Stimulated activated CD4-positive, alpha-beta T cell treated with anti-CD3 and anti-CD28 coated beads, Interleukin-4, amount 100 ng/mL, for 1 hour (primary cell): ENCODE results near the gene PLXNA3.
A peak's percentile ranks its signal among the peaks of the same experiment; 100 is the strongest.

Experiments
- DNase-seq: peaks from one replicate; pipeline ENCODE4 v3.0.0-alpha.2; 2020

Gene PLXNA3

DNA sequence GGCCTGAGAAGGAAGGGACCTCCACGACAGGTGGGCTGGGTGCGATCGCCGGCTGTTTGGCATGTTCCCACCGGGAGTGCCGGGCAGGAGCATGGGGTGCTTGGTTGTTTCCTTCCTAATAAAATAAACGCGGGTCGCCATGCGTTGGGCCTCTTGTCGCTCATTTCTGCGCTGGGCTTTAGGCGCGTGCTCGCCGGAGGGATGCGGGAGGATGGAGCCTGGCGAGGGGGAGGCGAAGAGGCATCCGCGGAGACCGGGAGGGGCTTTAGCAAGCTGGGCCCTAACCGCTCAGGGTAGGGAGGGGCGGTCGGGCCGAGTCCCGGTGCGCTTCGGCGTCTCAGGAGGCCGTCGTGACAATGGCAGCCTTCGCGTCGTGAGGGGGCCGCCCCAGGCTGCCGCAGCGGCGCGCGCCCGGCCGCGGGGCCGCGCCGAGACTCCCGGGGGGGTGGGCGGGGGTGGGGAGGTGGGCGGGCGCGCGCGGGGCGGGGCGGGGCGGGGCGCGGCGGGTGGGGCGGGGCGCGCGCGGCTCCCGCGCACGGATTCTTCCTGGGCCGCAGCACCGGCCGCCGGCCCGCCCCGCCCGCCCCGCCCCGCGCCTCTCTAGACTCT is 21.6 kb upstream of the PLXNA3 start:
- DNase-seq, result peak; percentile 52

DNA sequence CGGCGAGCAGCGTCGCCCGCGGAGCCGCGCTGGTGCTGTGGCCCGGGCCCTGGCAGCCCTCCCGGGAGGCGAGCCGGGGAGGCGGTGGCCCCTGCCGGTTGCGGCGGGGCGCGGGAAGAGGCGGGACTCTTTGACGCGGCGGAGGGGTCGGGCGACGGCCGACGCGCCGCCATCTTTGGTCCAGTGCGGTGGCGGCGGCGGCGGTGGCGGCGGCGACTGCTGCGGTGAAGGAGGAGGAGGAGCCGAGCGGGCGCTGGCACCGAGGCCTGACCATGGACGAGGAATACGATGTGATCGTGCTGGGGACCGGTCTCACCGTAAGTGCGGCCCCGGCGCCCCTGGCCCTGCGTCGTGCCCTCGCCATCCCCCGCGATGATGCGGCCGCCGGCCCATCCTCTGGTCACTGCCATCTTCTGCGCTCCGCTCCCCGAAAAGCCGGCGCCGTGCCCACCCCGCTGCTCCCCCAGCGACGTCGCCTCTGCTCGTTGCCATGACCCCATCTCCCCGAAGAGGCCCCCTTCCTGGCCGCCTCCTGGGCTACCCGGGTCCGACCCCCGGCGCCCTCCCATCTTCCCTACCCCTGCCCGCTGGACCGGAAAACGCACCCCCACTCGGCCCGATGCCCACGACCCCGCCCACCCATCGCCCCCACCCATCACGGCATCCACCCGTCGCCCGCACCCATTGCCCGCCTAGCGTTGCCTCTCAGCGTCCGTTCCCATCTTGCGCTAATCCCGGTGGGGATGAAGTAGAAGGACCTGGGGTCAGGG is 20.9 kb upstream of the PLXNA3 start, which contains the start of gene GDI1:
Gene GDI1 (plus strand): TSS at position 172 of the 770 bp plus-strand sequence. CDS start 101 bp downstream, at position 273.
- DNase-seq, result peak; percentile 62

DNA sequence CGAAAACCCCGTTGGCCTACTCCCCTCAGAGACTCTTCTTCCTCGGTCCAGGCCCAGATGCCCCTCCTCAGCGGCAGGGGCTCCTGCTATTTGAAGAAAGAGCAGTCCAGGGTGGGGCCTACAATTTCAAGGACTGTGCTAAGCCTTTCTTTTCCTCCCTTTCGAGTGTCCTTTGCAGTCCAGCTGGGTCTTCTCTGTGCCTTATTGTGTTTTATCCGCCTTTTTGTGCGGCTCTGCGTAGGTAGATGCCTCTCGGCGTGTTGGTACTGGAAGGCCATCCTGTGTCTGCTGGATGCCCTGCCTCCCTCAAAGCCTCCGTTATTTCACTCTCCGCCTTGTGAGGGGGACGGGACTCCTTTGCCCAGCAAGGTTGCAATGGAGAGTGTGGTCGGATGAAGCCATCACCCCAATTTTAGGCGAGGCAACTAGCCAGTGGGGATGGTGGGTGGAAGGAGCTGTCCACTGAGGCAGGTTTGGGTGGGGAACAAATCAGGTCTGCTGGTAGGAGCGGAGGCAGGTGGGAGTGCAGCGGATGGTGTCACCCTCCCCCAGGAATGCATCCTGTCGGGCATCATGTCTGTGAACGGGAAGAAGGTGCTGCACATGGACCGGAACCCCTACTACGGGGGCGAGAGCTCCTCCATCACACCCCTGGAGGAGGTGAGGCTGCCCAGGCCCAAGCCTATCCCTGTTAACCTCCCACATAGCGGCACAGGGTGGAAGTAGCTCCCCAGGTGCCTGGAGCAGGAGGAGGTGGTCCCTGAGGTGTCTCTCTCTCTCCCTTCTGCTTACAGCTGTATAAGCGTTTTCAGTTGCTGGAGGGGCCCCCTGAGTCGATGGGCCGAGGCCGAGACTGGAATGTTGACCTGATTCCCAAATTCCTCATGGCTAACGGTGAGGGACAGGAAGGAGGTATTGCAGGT is 19.8 kb upstream of the PLXNA3 start:
- DNase-seq, result no peak

DNA sequence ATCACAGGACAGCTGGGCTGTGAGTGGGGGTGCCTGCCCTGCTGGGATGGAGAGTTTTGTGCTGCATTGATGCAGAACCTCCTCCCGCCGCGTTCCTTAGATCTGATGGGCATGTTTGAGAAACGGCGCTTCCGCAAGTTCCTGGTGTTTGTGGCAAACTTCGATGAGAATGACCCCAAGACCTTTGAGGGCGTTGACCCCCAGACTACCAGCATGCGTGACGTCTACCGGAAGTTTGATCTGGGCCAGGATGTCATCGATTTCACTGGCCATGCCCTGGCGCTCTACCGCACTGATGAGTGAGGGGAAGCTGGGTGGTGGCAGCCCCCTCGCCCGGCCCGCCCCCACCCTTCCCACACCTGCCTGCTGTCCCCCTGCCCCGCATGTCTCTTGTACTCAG is 18.2 kb upstream of the PLXNA3 start:
- DNase-seq, result no peak

DNA sequence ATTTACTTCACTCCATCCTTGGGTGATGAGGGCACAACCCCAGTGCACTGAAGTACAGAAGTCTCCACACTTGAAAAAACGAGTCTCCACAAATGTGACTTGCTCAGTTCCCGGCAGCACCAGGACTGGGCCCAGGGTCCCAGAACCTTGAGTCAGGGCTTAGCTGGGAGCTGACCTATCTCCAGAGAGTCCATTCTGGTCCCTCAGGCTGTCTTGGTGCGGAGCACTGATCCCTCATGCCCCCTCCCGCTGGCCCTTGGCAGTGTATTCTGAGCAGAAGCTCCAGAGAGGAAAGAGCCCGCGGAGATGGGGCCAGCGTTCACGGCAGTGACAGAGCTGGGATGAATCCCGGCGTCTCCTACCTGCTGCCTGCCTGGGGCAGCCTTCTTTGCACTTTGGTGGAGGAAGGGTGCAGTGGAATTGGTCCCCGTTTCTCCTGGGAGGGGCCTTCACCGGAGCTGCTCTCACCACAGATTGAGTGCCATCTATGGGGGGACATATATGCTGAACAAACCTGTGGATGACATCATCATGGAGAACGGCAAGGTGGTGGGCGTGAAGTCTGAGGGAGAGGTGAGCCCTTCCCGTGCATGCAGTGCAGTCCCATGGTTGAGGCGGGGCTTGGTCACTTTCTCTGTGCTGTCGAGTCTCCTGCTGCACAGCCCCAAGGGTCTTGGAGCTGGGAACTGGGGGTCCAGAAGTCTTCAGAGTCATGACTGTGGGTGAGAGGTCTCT is 17.3 kb upstream of the PLXNA3 start:
- no peak for DNase-seq

DNA sequence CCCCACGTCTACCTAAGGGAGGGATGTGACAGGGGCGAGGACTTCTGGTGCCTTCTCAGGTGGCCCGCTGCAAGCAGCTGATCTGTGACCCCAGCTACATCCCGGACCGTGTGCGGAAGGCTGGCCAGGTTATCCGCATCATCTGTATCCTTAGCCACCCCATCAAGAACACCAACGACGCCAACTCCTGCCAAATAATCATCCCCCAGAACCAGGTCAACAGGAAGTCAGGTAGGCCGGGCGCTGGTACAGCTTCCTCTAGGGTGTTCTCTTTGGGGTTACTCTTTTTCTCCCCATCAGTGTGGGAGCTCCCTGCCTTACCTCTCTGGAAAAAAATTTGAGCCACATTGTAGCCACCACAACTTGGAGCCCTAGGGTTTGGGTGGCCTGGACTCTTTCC is 16.5 kb upstream of the PLXNA3 start:
- no peak for DNase-seq

DNA sequence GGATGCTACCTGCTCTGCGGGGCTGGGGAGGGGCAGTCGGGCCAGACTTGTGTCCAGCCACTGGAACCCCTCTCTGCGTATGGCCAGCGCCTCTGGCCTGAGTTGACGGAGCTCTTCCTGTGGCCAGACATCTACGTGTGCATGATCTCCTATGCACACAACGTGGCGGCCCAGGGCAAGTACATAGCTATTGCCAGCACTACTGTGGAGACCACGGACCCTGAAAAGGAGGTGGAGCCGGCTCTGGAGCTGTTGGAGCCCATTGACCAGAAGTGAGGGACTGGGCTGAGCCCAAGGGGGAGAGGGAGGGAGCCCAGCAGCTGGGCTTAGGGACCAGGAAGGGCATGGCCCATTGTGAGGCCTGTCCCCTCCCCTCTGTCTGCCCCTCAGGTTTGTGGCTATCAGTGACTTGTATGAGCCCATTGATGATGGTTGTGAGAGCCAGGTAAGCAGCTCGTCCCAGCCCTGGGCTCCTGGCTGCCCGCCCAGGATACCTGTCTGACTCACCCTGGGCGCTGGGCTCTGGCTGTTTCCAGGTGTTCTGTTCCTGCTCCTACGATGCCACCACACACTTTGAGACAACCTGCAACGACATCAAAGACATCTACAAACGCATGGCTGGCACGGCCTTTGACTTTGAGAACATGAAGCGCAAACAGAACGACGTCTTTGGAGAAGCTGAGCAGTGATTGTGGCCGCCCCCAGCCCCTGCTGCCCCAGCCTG is 15.9 kb upstream of the PLXNA3 start:
- DNase-seq, result no peak

DNA sequence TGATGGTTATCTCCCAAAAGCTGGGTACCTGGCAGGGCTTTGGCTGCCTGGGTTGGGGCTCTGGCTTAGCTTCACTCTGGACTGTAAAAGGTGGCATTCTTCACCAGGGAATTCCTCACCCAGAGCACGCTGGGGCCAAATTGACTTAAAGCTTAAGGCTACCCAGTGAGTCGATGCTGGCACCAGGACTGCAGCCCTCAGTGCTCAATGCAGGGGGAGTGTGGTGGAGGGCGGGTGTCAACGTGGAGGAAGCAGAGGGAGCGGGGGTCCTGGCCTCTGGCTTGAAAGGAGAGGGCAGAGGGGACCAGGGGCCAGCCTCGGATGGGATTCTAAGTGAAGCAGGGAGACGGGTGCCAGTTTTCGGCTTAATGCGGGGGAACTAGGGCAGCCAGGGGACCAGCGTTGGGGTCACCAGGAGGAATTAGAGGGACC is 14.6 kb upstream of the PLXNA3 start:
- DNase-seq, result no peak

DNA sequence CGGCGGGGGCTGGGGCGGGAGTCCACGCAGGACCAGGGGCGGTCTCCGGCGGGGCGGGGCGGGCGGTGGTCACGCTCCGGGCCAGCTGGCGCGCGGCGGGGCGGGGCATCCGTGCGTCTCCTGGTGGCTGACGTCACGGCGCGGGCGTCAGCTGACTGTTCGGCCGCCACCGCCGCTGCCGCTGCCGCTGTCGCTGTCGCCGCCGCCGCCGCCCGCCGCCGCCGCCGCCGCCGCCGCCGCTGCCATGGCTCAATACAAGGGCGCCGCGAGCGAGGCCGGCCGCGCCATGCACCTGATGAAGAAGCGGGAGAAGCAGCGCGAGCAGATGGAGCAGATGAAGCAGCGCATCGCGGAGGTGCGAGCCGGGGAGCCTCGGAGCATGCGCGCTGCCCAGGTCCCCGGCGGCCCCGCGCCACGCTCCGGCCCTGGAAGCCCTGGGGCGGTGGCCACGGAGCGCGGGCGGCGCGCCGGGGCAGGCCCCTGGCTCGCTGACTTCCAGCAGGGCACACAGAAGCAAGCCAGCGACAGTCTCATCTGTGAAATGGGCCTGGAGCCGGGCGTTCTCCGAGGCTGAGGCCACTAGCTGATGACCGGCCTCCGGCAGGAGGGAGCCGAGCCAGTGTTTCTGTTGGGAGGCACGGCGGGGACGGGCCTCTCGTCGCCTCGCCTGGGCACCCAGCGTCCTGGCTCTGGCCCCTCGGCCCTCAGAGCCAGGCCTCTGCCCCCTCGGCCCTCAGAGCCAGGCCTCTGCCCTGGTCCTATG is 13.9 kb upstream of the PLXNA3 start, which contains the start of gene FAM50A:
Gene FAM50A (plus strand): TSS at position 150 of the 763 bp plus-strand sequence. CDS start 95 bp downstream, at position 245.
- DNase-seq, result peak; percentile 73

DNA sequence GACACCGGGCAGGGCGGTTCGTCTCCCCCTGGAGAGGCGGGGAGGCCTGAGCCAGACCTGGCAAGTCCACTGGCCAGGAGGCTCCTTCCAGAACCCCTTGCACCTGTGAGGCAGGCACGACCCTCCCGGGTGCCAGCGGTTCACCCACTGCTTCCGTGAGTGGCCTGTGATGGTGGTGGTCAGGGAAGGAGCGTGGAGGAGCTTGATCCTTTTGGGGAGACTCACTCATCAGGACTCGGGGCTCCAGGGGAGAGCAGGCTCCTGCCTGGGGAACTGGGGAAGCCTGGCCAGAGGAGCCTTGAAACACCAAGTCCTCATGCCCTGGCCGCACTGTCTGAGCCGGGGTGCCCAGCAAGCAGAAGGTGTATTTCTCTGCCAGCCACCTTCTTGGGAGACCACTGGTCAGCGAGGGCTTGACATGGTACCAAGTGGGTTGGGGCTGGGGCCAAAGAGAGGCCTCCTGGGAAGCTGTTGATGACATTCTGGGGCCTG is 13.3 kb upstream of the PLXNA3 start:
- DNase-seq, result no peak

DNA sequence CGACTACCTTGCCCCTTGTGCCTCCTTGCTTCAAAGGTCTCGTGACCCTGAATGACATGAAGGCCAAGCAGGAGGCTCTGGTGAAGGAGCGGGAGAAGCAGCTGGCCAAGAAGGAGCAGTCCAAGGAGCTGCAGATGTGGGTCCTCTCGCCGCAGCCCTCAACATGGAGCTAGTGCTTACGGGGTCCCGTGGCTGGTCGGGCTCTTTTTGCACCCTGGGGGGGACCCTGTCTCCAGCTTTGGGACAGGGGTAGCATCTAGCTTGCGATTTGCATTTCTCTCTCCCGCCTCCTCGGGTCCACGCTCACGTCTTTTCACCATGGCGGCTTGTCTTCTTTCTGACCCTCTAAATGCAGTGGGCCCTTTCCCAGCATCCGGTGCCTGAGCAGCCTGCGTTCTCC is 12.3 kb upstream of the PLXNA3 start:
- DNase-seq, result no peak

DNA sequence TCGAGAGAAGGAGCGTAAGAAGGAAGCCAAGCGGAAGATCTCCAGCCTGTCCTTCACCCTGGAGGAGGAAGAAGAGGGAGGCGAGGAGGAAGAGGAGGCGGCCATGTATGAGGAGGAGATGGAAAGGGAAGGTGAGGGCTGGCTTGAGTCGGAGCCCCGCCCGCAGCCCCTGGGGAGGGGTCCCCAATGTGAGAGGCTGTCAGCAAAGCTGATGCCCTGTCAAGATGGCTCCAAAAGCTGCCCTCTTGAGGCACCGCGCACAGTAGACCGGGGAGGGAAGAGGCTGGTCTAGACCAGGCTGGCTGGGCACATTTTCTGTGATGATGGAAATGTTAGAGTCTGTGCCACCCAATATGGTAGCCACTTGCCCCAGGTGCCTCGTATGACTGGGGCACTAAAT is 11.7 kb upstream of the PLXNA3 start:
- DNase-seq, result no peak

DNA sequence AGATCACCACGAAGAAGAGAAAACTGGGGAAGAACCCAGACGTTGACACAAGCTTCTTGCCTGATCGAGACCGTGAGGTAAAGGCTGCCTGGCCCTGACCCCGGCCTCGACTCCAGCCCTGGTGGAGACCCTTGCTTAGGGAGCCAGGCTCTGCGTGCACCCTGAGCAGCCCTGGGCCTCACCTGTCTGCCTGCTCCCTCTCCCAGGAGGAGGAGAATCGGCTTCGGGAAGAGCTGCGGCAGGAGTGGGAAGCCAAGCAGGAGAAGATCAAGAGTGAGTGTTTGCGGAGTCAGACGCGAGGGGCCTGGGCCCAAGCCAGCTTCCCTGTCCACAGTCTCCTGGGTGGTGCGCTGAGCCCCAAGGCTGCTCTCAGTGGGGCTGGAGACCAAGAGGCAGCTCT is 9.6 kb upstream of the PLXNA3 start:
- DNase-seq, result no peak

DNA sequence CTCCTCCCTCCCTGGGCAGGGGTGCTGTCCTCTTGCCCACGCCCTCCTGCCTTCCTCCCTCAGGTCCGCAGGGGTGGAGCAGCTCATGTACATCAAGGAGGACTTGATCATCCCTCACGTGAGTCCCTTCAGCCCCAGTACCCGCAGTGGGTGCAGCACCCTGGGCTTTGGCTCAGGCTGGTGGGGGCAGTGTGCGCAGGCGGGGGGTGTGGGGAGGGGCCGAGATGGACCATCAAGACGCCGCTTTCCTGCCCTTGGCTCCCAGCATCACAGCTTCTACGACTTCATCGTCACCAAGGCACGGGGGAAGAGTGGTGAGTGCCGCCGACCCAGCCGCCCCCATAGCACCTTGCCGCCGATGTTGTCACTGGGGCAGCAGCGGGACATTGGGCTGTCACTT is 8.5 kb upstream of the PLXNA3 start:
- no peak for DNase-seq

DNA sequence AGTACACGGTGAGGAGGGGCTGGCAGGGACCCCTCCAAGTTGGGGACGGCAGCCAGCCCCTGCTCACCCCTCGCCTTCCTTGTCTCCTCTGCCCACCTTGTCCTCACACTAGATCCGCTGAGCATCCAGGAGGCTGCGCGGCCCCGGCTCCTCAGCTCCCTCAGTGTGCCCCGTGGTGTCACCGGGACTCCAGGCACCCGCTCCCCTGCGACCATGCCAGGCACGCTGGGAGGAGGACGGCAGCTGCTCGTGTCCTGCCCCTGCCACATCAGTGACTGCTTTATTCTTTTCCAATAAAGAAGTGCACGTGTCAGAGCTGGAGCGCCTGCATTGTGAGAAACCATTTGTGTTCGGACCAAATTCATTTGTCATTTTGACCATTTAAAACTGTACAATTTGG is 7.8 kb upstream of the PLXNA3 start:
- DNase-seq, result no peak

DNA sequence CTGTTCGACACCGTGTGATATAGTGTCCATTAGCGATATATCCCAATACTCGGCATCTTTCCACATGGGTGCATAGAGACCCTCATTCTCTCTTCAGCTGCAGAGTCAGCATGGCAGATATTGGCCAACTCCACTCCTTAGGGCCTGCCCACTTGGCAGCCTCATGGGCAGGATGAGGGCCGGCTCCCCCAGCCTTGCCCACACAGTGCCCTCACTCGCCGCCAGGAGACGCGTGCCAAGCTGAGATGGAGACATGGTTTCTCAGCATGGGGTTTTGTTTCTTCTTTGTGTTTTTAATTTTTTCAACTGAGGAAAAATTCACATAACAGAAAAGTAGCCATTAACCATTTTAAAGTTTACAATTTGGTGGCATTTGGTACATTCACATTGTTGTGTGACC is 5.3 kb upstream of the PLXNA3 start:
- no peak for DNase-seq

DNA sequence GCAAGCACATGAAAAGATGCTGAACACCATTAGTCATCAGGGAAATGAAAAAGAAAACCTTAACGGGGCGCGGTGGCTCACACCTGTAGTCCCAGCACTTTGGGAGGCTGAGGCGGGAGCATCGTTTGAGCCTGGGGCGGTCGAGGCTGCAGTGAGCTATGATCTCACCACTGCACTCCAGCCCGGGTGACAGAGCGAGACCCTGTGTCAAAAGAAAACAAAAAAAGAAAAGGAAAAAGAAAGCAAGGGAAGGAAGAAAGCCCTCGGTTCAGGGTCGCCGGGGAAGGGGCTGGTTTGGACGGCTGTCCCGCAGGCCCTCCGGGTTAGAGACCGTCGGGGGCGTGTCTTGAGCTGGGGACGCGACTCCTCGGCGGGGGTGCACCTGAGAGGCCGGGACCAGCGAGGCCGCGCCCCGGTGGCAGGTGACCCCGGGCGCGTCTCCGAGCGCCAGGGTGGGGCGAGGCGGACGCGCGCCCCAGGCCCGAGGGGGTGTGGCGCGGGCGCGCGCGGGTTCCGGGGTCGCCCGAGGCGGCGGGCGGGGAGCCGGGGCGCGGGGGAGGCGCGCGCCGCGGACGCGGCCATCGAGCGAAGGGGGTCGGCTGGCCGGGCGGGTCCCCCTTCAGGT is 478 bp upstream of the PLXNA3 start:
- DNase-seq, result peak; percentile 42

DNA sequence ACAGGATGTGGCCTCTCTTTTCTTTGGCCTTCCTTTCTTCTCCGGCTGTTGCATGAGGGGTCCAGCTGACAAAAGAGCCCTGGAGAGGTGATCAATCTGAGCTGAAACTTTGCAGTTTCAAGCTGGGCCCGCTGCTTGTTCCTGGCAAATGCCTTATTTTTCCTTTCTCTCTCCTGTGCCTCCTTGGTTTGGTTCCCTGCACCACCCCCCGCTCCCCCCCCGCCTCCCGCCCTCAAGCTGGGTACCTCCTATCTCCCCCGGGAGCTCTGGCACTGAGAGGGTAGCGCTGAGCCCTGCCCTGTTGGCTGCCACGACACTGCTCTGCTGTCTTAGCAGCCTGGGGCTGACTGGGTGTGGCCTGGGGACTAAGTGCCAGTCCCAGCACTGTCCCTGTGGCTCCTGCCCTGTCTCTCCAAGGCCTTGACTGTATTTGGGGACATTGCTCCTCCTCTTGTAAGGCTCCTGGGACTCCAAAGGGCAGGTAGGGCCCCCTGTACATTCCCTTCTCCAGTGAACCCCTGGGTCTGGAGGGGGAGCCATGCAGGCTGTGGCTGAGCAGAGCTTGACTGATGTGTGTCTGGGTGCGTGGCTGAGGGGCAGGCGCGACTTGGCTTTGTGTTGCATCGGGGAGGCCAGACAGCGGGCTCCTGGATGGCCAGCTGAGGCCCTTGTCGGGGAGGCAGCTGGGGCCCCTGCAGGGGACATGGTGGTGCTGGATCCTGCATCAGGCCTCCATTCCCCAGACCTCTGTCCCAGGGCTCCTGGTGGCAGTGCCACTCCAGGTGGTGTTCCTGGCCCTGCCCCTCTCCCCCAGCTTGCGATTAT is 1.1 kb downstream of the PLXNA3 start:
- DNase-seq, result no peak

DNA sequence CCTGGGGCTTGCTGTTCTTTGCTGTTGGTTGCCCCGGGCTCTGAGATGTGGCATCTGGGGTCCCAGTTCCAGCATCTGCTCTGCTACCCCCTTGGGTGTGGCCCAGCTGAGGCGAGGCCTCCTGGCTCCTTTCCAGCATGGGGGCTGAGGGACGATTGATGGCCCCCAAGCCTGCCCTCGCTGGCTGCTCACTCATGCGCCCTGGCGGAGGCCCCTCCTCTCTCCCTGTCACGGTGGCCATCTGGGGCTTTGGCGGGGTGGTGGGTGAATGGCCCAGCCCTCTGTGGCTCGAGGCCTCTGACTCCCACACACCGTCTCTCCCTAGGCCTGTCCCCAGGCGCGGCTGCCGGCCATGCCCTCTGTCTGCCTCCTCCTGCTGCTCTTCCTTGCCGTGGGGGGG is 1.8 kb downstream of the PLXNA3 start:
- DNase-seq, result no peak

DNA sequence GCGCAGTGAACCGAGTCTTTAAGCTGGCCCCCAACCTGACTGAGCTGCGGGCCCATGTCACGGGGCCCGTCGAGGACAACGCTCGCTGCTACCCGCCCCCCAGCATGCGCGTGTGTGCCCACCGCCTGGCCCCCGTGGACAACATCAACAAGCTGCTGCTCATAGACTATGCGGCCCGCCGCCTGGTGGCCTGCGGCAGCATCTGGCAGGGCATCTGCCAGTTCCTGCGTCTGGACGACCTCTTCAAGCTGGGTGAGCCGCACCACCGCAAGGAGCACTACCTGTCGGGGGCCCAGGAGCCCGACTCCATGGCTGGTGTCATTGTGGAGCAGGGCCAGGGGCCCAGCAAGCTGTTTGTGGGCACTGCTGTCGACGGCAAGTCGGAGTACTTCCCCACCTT is 2.2 kb downstream of the PLXNA3 start:
- no peak for DNase-seq
